ENCODE data around the gene OR6X1. TPM values are rescaled to one million over a fixed set of nuclear protein-coding genes. Genes with fewer than 3 reads are reported as not detected.

OR6X1 gene
- not detected in 2 replicates for total RNA-seq (2011; cell fraction: chromatin; rRNA removed; ENCODE audit: low replicate concordance)
- total RNA-seq (2011; cell fraction: nucleolus; rRNA removed) = not detected in 2 replicates
- not detected in 2 replicates for total RNA-seq (2011; cell fraction: nucleoplasm; rRNA removed)
- total RNA-seq (2014; rRNA removed) (not detected in 2 replicates), total RNA-seq (2014; rRNA removed; fragmentation: Illumina TruSeq; extraction: Trizol) (not detected in 2 replicates), total RNA-seq (2015; rRNA removed; fragmentation: Illumina TruSeq; extraction: Trizol) (not detected in 2 replicates), total RNA-seq (2021) (not detected in 2 replicates), polyA plus RNA-seq (2011; rRNA removed) (not detected in 2 replicates), polyA plus RNA-seq (2014; fragmentation: Illumina TruSeq; extraction: Trizol) (not detected in 2 replicates), polyA plus RNA-seq (2014; fragmentation: Nextera tagmentation; extraction: Ambion mirVana) (not detected), polyA plus RNA-seq (2014; rRNA removed) (not detected in 2 replicates), polyA minus RNA-seq (2011; rRNA and poly(A)+ RNA removed) (not detected in 2 replicates), Bru-seq, nascent RNA (not detected), BruChase-seq, experiment 1, labeled RNA remaining after a 2-hour chase (not detected), BruChase-seq, experiment 2, labeled RNA remaining after a 6-hour chase (not detected)
- not detected in 2 replicates for polyA plus RNA-seq (2011; cell fraction: cytosol; rRNA removed)
- not detected in 2 replicates for polyA plus RNA-seq (2011; cell fraction: nucleus; rRNA removed)
- not detected in 2 replicates for polyA plus RNA-seq (2012)
- polyA minus RNA-seq (2011; cell fraction: cytosol; rRNA and poly(A)+ RNA removed) = not detected in 2 replicates
- polyA minus RNA-seq (2011; cell fraction: nucleus; rRNA and poly(A)+ RNA removed) = not detected in 2 replicates
- long read RNA-seq, experiment 1 = 0 reads
- long read RNA-seq, experiment 2 = 0 reads
- long read RNA-seq, experiment 3 = 0 reads

GRCh38 chr11:123754101-123754568 lies at the start of gene OR6X1:
Gene OR6X1 (minus strand): TSS chr11:123754518. CDS start chr11:123754518, 0 bp downstream.
- intact Hi-C loops (cut with micrococcal nuclease) = no loop called here
- ChIA-PET POLR2A (interaction anchor here (0.7 kb wide), 1 partner anchor 1634 kb away, joined by 3 read pairs; no protein-coding TSS in a partner anchor), CTCF (ENCODE audit: low intra/inter-chr PET ratio) (no interaction called here)
- H3K9ac ChIP-seq (ENCODE audit: insufficient read depth in 1 of 2, low read depth in 2 of 2, low read length in 2 of 2) = no peak within 1 kb of the TSS
- H3K9me1 ChIP-seq (ENCODE audit: control insufficient read depth, insufficient read depth, low read length) = no peaks in the 10 kb centered on the region
- no peaks in the 10 kb centered on the region for H4K20me1 ChIP-seq (replicated peaks; ENCODE audit: control insufficient read depth, insufficient read depth, low read length)
- WGBS (ENCODE audit: insufficient coverage, low coverage, missing lambda C conversion rate) = 3% methylated on average over 3 of the region's 3 CpGs
- no peaks in the 10 kb centered on the region for H3K4me1 ChIP-seq (replicated peaks in 1 of 2; ENCODE audit: control insufficient read depth in 2 of 2, insufficient read depth in 2 of 2, low read length in 2 of 2)
- DNase-seq (ENCODE audit: extremely low read depth in 1 of 4, low spot score in 3 of 4) (no peak), FAIRE-seq (no peak), ATAC-seq (no peak)
- in situ Hi-C loops (cut with MboI) = no loop called here
- peaks cover 6 to 8% of the 10 kb centered on the region in 2 experiments; a peak in 4 of 5 replicates for H3K27me3 ChIP-seq (ENCODE audit: control insufficient read depth in 2 of 2, insufficient read depth in 2 of 2, low read length in 2 of 2)
- H3K4me3 ChIP-seq = no peak within 1 kb of the TSS
- H2AFZ ChIP-seq (ENCODE audit: low read depth, low read length) = no peak within 1 kb of the TSS
- no peak within 1 kb of the TSS for H3K4me2 ChIP-seq (ENCODE audit: insufficient read depth, low read length)
- TF ChIP-seq TBL1XR1 (IDR thresholded peaks at IDR 0.05; ENCODE audit: low read length in 2 of 2) (no peak), HDGF (IDR thresholded peaks at IDR 0.05) (no peak), FOXJ2 (tag; IDR thresholded peaks at IDR 0.05) (no peak), GATAD2B (IDR thresholded peaks at IDR 0.05; ENCODE audit: borderline replicate concordance) (no peak), RBM39 (optimal IDR thresholded peaks at IDR 0.05; ENCODE audit: low read depth, low read length) (no peak), IRF1 (CRISPR knock-in tag; IDR thresholded peaks at IDR 0.05; ENCODE audit: borderline replicate concordance) (no peak)
- no TSS peak for BruUV-seq (replicated peaks)
- H3K9me3 ChIP-seq (replicated peaks; ENCODE audit: control insufficient read depth, insufficient read depth, low read depth, low read length) = no peaks in the 10 kb centered on the region
- no peaks in the 10 kb centered on the region for H3K36me3 ChIP-seq (ENCODE audit: control insufficient read depth, insufficient read depth, low read length)
- no peaks in the 10 kb centered on the region for H3K79me2 ChIP-seq (ENCODE audit: control insufficient read depth, insufficient read depth, low read length)
- no peak within 1 kb of the TSS for H3K27ac ChIP-seq (ENCODE audit: extremely low read depth, low read depth, low read length)

Measured in K562 (cell line).